Nephron (organoid): ENCODE results near the gene MEGF6.
A peak's percentile ranks its signal among the peaks of the same experiment; 100 is the strongest.

Source experiments
- H3K27ac Mint-ChIP-seq, 3 experiments: 2 replicates each; pipeline ENCODE4 v1.8.0; 2020; ENCODE audit warnings: mixed read lengths in 3 of 3, mild to moderate bottlenecking in 2 of 3, moderate library complexity in 1 of 3
- H3K27me3 Mint-ChIP-seq: 2 replicates; pipeline ENCODE4 v1.8.0; 2021; ENCODE audit warnings: low read depth, mild to moderate bottlenecking, moderate library complexity, mixed read lengths
- H3K36me3 Mint-ChIP-seq: 2 replicates; pipeline ENCODE4 v1.8.0; 2020; ENCODE audit warnings: low read depth, mixed read lengths
- H3K4me1 Mint-ChIP-seq: 2 replicates; pipeline ENCODE4 v1.8.0; 2020; ENCODE audit warnings: mixed read lengths
- H3K4me3 Mint-ChIP-seq, 3 experiments: 2 replicates each; pipeline ENCODE4 v1.8.0; 2020; ENCODE audit warnings: mild to moderate bottlenecking in 3 of 3, mixed read lengths in 3 of 3, moderate library complexity in 2 of 3
- H3K9me3 Mint-ChIP-seq: 2 replicates; pipeline ENCODE4 v1.8.0; 2020; ENCODE audit warnings: mixed read lengths
- CTCF ChIP-seq, 3 experiments: fragments of 200-600 bp; sonication (generic); IDR thresholded peaks; one replicate each; pipeline ENCODE4 v1.5.0; 2021; ENCODE audit warnings: antibody characterized with exemption in 3 of 3; ENCODE audit not compliant: unreplicated experiment in 3 of 3

MEGF6 gene

GRCh38 chr1:3477241-3477995 is 133.9 kb downstream of the MEGF6 start:
- Mint-ChIP-seq H3K4me3 (no peak overlapping the region), H3K27me3 (no peaks in the 10 kb centered on the region), H3K36me3 (no peaks in the 10 kb centered on the region), H3K27ac (no peak overlapping the region), H3K9me3 (no peaks in the 10 kb centered on the region), H3K4me1 (peaks cover 11% of the 10 kb centered on the region)
- no peak for TF ChIP-seq CTCF (IDR thresholded peaks at IDR 0.05; ENCODE audit: unreplicated experiment in 3 of 3)

DNA sequence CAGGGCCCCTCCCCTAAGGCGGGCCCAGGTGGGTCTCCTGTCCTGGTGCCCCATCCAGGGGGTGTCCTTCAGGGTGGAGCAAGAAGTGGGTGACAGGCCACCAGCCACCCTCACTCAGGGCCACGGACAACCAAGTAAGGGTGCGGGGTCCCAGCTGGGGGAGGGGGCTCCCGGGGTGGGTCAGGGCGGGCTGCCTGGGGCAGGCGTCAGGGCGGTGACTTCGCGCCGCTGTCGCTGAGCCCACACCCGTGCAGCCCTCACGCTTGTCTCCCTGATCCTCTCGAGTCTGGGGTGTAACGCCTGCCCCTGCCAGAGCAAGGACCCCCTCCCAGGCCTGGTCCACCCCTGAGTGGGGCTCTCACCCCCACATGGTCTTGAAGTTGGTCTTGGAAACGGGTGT is 134.6 kb downstream of the MEGF6 start:
- Mint-ChIP-seq H3K4me3 (no peak overlapping the region), H3K27ac (no peak overlapping the region), H3K4me1 (peaks cover 15% of the 10 kb centered on the region), H3K36me3 (no peaks in the 10 kb centered on the region), H3K27me3 (no peaks in the 10 kb centered on the region), H3K9me3 (no peaks in the 10 kb centered on the region)
- TF ChIP-seq CTCF (IDR thresholded peaks at IDR 0.05; ENCODE audit: unreplicated experiment in 3 of 3) = no peak

GRCh38 chr1:3475839-3476573 is 135.3 kb downstream of the MEGF6 start:
- H3K4me3 Mint-ChIP-seq = no peak overlapping the region
- H3K4me1 Mint-ChIP-seq = peaks cover 17% of the 10 kb centered on the region
- no peaks in the 10 kb centered on the region for H3K27me3 Mint-ChIP-seq
- TF ChIP-seq CTCF (IDR thresholded peaks at IDR 0.05; ENCODE audit: unreplicated experiment in 3 of 3) = no peak
- H3K27ac Mint-ChIP-seq = no peak overlapping the region
- H3K36me3 Mint-ChIP-seq = no peaks in the 10 kb centered on the region
- no peaks in the 10 kb centered on the region for H3K9me3 Mint-ChIP-seq

- Mint-ChIP-seq H3K4me1 (peaks cover 26% of the 10 kb centered on the region), H3K9me3 (no peaks in the 10 kb centered on the region), H3K4me3 (no peak overlapping the region), H3K27me3 (no peaks in the 10 kb centered on the region), H3K36me3 (no peaks in the 10 kb centered on the region), H3K27ac (no peak overlapping the region)
- no peak for TF ChIP-seq CTCF (IDR thresholded peaks at IDR 0.05; ENCODE audit: unreplicated experiment in 3 of 3)
Measured at GRCh38 chr1:3474421-3474820, 136.9 kb downstream of the MEGF6 start.

- Mint-ChIP-seq H3K36me3 (no peaks in the 10 kb centered on the region), H3K9me3 (no peaks in the 10 kb centered on the region), H3K27ac (peak overlapping the region; percentile 72 to 90 (median 75)), H3K4me3 (no peak overlapping the region), H3K27me3 (no peaks in the 10 kb centered on the region), H3K4me1 (peaks cover 26% of the 10 kb centered on the region)
- TF ChIP-seq CTCF (IDR thresholded peaks at IDR 0.05; ENCODE audit: unreplicated experiment in 3 of 3) = no peak
Measured at GRCh38 chr1:3474016-3474415, 137.3 kb downstream of the MEGF6 start.
